ENCODE results near the gene MFSD2A.

MFSD2A gene

DNA sequence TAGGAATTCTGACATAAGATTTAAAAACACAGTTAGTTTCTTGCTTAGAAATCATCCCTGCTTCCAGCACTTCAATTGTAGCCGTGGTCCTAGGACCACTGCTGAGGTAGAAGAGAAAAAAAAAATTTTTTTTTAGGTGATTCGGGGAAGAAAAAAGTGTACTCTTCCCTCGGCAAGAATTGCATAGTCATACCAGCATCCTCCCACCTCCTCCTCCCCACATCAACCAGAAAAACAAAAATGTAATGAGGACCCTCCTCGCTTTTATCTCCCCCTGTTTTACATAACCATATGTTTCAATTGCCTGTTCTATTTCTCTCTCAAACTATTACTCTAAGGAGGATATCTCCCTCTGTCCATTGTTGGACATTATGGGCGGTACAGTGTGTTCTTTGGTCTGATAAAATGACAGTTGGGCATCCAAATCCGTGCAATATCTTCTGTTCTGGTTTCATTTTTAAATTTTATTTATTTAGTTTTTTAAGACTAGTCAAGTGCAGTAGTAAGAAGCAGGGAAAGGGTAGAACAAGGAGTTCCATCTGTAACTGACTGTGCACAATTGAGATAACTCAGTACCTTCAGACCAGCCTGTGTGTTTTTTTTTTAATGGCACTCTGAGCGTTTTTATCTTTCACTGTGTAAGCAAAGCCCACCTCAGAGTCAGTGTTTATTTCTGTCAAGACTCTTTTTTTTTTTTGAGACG lies 10.4 kb upstream of the MFSD2A start:
- Histone ChIP-seq H3K27me3 (replicated peaks) (peaks cover 1% of the 10 kb centered on the region), H3K4me3 (ENCODE audit: low read depth, low read length) (no peak overlapping the region), H3K36me3 (replicated peaks) (no peaks in the 10 kb centered on the region), H3K27ac (no peak overlapping the region)
- no peak for DNase-seq
- in situ Hi-C loops (cut with HindIII; ENCODE audit: low pct_ligation_motif_present, low sequenced_read_pairs), result no loop called here
- no peak for TF ChIP-seq CTCF (IDR thresholded peaks at IDR 0.05; ENCODE audit: low read depth, low read length, missing control alignments)

DNA sequence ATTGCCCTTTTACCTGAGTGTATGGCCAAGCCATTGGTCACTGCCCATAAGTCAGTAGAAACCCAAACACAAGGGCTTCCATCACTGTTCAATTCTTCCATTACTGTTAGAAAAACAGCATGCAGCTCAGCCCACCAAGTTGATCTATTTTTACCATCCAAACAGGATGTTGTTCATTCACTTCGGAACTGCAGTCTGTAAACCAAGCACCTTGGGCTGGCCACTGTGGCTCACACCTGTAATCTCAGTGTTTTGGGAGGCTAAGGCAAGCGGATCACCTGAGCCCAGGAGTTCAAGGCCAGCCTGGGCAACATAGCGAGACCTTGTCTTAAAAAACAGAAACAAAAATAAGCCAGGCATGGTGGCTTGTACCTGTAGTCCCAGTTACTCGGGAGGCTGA lies 8.7 kb upstream of the MFSD2A start:
- Histone ChIP-seq H3K36me3 (replicated peaks) (no peaks in the 10 kb centered on the region), H3K4me3 (ENCODE audit: low read depth, low read length) (no peak overlapping the region), H3K27me3 (replicated peaks) (peaks cover 1% of the 10 kb centered on the region), H3K27ac (no peak overlapping the region)
- in situ Hi-C loops (cut with HindIII; ENCODE audit: low pct_ligation_motif_present, low sequenced_read_pairs), result no loop called here
- no peak for TF ChIP-seq CTCF (IDR thresholded peaks at IDR 0.05; ENCODE audit: low read depth, low read length, missing control alignments)
- no peak for DNase-seq

DNA sequence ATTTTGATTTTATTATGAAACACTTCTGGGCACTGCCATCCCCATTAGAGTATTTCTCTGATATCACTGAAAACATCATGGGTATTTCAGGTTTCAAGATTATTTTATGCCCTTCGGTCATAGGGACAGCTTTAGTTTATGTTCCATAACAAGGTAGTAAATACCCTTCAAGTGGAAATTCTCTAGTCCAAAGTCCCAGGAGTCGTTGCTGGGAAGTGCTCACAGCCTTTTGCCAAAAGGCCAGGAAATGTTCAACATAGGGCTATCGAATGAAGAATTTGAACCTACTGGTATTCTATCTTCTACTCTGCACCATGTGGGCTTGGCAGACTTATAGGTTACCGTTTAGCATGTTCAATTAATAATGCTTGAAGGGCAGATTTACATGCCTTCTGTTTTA lies 7.7 kb upstream of the MFSD2A start:
- no peaks in the 10 kb centered on the region for H3K36me3 ChIP-seq (replicated peaks)
- H3K27me3 ChIP-seq (replicated peaks), result no peaks in the 10 kb centered on the region
- DNase-seq, result no peak
- in situ Hi-C loops (cut with HindIII; ENCODE audit: low pct_ligation_motif_present, low sequenced_read_pairs), result no loop called here
- TF ChIP-seq CTCF (IDR thresholded peaks at IDR 0.05; ENCODE audit: low read depth, low read length, missing control alignments), result no peak
- H3K4me3 ChIP-seq (ENCODE audit: low read depth, low read length), result no peak overlapping the region
- H3K27ac ChIP-seq, result no peak overlapping the region

DNA sequence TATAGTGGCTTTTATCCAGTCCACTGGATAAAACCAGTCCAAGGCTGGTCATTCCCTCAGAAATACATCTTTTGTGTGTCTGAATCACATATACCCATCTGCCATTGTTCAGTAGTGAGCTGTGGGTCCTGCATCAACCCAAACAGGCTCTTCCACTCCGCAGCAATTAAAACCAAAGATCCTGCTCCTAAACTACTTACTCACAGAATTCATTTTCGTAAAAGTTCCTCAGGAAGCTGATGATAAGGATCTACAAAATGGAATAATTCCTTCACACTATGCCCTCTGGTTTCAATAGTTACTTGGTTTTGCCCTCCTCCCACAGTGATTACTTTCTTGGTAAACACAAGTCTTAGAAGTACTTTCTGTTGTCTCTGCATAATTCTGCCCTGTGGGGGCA lies 5.1 kb upstream of the MFSD2A start:
- H3K4me3 ChIP-seq (ENCODE audit: low read depth, low read length), result no peak overlapping the region
- H3K27ac ChIP-seq, result no peak overlapping the region
- no peak for DNase-seq
- no peaks in the 10 kb centered on the region for H3K36me3 ChIP-seq (replicated peaks)
- in situ Hi-C loops (cut with HindIII; ENCODE audit: low pct_ligation_motif_present, low sequenced_read_pairs), result no loop called here
- H3K27me3 ChIP-seq (replicated peaks), result no peaks in the 10 kb centered on the region
- TF ChIP-seq CTCF (IDR thresholded peaks at IDR 0.05; ENCODE audit: low read depth, low read length, missing control alignments), result no peak

DNA sequence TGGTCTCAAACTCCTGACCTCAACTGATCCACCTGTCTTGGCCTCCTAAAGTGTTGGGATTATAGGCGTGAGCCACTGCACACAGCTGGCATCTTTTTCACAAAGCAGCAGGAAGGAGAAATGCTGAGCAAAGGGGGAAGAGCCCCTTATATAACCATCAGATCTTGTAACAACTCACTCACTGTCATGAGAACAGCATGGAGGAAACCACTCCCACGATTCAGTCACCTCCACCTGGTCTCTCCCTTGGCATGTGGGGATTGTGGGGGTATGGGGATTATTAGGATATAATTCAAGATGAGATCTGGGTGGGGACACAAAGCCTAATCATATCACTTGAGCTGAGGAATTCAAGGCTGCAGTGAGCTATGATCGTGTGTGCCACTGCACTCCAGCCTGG lies 3.0 kb upstream of the MFSD2A start:
- no peaks in the 10 kb centered on the region for H3K27me3 ChIP-seq (replicated peaks)
- no peaks in the 10 kb centered on the region for H3K36me3 ChIP-seq (replicated peaks)
- no peak overlapping the region for H3K4me3 ChIP-seq (ENCODE audit: low read depth, low read length)
- H3K27ac ChIP-seq, result no peak overlapping the region
- in situ Hi-C loops (cut with HindIII; ENCODE audit: low pct_ligation_motif_present, low sequenced_read_pairs), result no loop called here
- no peak for DNase-seq
- TF ChIP-seq CTCF (IDR thresholded peaks at IDR 0.05; ENCODE audit: low read depth, low read length, missing control alignments), result no peak
